NCI-H1436 (cell line): Measurements from ENCODE around the gene KRT34.
"Not testable (repeated sequence)": the region's sequence is repeated elsewhere in the genome, so short reads cannot be mapped to it uniquely, and the experiment has no call there.

Experiments
- DNase-seq: peaks from one replicate; lab custom pipeline; 2025; lab: John Stamatoyannopoulos, UW

KRT34 gene

GRCh38 chr17:41381943-41382342 is at the start of gene KRT34:
Gene KRT34, minus strand, starts transcription at chr17:41382306. Its CDS starts 60 bp downstream, at chr17:41382246.
- not testable (repeated sequence) for DNase-seq

- DNase-seq: not testable (repeated sequence)
These were observed 48.3 kb upstream of the KRT34 start for GRCh38 chr17:41430376-41430775.

- no peak for DNase-seq
These were observed 47.6 kb upstream of the KRT34 start for GRCh38 chr17:41429667-41430066.

GRCh38 chr17:41428591-41429291 is 46.6 kb upstream of the KRT34 start:
- no peak for DNase-seq

GRCh38 chr17:41424111-41424635 is 42.1 kb upstream of the KRT34 start, which contains the start of gene KRT37:
Gene KRT37, minus strand, starts transcription at chr17:41424585. Its CDS starts 62 bp downstream, at chr17:41424523.
- DNase-seq: no peak

- DNase-seq: not testable (repeated sequence)
These were observed 40.5 kb upstream of the KRT34 start for GRCh38 chr17:41422586-41422985.

GRCh38 chr17:41421617-41422016 is 39.5 kb upstream of the KRT34 start:
- DNase-seq: no peak

GRCh38 chr17:41421116-41421515 is 39.0 kb upstream of the KRT34 start:
- no peak for DNase-seq

- no peak for DNase-seq
These were observed 38.0 kb upstream of the KRT34 start for GRCh38 chr17:41420134-41420533.

- no peak for DNase-seq
These were observed 37.6 kb upstream of the KRT34 start for GRCh38 chr17:41419716-41420115.

GRCh38 chr17:41418116-41418860 is 36.2 kb upstream of the KRT34 start:
- no peak for DNase-seq

- DNase-seq: no peak
These were observed 35.5 kb upstream of the KRT34 start for GRCh38 chr17:41417576-41418015.

GRCh38 chr17:41417127-41417526 is 35.0 kb upstream of the KRT34 start:
- DNase-seq: no peak

- DNase-seq: no peak
These were observed 34.4 kb upstream of the KRT34 start for GRCh38 chr17:41416479-41416878.

- no peak for DNase-seq
These were observed 33.8 kb upstream of the KRT34 start for GRCh38 chr17:41415833-41416335.

- no peak for DNase-seq
These were observed 33.3 kb upstream of the KRT34 start for GRCh38 chr17:41415411-41415810.

GRCh38 chr17:41413982-41414381 is 31.9 kb upstream of the KRT34 start:
- DNase-seq: no peak

- no peak for DNase-seq
These were observed 31.3 kb upstream of the KRT34 start for GRCh38 chr17:41413353-41413957.

GRCh38 chr17:41411072-41411840 is 29.1 kb upstream of the KRT34 start:
- no peak for DNase-seq

- DNase-seq: no peak
These were observed 25.1 kb upstream of the KRT34 start for GRCh38 chr17:41407226-41407625.

- DNase-seq: no peak
These were observed 24.1 kb upstream of the KRT34 start for GRCh38 chr17:41406205-41406604.
